GM18868 (cell line): ENCODE data around the gene AFG3L2.
A peak's percentile ranks its signal among the peaks of the same experiment; 100 is the strongest.

ENCODE experiments used
- ATAC-seq: cut with Tn5 transposase; IDR thresholded peaks from one replicate; pipeline ENCODE4 v1.9.1; 2021; ENCODE audit warnings: mild to moderate bottlenecking, moderate library complexity; ENCODE audit not compliant: unreplicated experiment

AFG3L2 gene

DNA sequence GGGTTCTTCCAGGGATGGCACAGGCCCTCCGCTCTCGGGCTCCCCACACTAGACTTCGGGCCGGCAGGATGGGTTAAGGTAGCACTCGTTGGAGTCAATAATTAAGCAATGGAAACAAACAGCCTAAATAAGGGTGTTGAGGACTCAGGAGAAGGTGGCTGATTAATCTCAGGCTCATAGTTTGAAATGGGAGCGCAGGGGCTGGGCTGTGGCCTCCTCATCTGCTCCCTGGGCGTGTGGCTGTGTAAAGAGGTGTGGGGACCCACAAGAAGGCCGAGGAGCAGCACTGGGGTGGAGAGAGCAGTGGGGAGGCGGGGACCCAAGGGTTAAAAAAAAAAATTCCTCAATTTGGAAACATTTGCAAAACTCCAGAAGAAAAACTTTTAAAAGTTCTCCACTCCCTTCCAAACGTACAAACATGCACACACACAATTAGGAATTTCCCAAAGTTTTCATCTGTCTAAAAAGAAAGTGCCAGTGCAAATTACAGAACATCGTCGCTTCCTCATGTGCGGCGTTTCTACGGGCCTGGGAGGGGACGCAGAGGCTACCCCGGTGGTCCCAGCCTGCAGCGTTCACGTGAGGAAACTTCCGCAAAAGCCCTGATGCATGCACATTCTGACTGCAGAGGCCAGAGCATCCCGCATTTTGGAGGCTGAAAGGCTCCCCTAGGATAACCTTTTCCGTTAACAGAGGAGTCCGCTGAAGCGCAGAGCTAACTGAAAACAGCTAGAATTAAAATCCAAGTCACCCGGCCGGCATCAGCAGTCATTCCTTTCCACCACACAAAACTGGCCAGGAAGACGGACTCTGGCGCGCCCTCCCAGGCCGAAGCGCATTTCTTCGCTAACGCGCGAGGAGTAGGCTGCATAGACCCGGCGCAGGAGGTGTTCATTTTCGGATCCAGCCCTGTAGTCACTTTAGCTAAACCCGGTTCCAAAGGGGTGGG lies 70.0 kb downstream of the AFG3L2 start:
- ATAC-seq, result peak; percentile 20

DNA sequence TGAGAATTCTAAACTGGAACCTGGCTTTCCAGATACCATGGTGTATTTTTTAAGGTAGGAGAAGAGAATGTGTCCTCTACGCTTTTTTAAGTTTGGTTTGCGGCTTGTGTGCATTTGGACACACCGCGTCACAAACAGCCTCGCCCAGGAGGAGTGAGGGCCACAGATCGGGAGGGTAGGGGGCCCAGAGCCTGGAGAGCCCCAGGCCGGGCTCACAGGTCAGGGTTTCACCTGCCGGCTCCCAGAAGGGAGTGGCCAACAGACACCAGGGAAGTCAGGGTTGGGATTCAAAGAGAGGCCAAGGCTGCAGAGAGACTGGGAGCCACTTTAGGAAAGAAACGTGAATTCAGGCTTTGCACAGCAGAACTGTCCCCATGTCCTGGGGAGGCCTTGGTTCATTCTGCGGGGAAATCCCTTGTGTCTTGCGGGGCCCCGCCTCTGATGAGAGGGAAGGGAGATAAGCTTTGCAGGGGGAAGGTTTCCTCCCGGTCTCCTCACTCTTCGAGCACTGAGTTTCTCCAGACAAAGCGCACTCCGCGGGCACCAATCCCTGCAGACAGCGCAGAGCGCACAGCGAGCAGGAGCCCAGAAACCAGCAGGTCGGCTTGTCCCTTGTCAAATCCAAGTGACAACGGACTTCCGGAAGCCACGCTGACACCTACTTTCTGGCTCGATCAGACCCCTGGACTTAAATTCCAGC lies 70.9 kb downstream of the AFG3L2 start:
- ATAC-seq, result no peak

DNA sequence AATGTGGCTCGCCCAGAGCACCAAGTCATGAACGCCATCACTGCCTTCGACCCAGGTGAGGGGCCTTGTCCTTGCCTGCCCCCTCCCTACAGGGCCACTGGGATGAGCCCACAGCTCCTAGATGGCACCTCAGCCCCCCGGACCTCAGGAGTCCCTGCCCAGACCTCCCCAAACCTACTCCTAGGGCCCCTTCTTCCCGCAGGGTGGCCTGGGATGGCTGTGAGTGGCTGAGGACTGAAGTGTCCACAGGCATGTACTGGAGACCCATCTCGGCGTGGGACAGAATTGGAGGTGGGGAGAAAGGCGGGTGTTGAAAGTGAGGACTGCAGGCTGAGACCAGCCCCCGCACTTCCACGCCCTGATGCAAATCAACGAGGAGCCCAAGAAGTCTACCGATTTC lies 71.8 kb downstream of the AFG3L2 start:
- ATAC-seq, result no peak

DNA sequence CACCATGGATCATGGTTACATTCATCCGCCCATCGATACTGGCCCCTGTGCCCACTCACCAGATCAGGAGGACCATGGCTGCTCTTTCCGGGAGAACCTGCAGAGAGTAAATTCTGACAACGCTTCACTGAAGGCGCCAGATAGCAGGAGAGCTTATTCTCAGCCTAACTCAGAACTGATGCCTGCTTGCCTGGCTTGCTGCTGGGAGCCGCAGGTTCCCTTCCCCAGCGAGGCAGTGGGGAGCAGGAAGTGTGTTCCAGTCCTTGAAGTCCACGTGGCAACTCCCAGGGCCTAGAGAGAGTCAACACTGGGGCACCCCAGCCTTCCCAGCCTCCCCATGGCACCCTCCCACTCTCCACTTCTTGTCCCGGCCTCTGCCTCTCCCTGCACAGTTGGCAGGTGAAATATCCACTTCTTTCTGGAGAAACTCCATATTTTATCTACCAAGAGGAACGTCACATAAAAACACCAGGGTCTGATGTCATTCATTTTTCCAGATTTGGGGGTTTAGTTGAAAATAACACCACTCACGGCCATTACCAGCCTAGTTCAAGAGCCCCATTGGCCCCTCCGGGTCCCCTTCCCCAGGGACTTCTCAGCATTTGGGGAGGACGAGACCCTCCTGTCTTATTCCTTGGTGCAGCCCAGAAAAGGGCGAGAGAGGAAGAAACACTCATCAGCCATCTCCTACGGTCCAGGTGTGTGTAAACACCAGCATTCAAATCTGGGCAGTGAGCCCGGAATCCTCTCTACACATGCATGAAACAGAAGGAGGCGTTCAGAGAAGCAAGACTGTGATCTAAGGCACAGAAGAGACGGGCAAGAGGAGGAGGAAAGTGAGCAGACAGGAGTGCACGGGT lies 72.4 kb downstream of the AFG3L2 start:
- ATAC-seq, result no peak

DNA sequence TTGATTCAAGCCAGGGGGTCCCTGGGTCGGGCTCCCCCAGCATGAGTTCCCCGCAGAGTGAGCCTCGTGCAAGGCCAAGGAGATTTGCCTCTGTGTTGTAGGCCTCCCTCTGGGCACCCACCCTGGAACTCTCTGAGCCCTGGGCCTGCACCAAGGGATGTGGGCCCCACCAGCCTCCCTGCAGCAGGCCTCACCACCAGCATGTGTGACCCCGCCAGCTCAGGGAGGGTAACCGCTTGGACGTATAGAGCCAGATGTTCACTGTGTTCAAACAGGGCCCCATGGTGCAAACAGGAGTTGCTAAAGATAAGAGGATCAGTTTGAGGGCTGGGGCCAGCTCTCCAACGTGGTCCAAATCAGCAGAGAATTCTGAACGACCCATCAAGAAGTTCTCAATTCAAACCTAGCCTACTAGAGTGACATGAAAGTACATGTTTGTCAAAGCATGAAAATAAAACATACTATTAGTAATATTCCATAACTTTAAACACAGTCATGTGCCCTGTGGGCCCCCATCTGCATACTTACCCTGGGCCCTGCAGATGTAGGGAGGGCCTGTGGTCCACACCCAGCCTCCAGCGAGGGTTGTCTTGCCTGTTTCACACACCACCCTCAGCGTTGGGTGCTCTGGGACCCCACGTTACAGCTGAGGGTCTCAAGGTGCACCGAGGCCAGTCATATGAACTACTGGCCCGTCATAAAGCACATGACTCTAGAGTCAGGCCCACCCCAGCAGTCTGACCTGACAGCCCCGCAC lies 74.5 kb downstream of the AFG3L2 start:
- ATAC-seq, result no peak

DNA sequence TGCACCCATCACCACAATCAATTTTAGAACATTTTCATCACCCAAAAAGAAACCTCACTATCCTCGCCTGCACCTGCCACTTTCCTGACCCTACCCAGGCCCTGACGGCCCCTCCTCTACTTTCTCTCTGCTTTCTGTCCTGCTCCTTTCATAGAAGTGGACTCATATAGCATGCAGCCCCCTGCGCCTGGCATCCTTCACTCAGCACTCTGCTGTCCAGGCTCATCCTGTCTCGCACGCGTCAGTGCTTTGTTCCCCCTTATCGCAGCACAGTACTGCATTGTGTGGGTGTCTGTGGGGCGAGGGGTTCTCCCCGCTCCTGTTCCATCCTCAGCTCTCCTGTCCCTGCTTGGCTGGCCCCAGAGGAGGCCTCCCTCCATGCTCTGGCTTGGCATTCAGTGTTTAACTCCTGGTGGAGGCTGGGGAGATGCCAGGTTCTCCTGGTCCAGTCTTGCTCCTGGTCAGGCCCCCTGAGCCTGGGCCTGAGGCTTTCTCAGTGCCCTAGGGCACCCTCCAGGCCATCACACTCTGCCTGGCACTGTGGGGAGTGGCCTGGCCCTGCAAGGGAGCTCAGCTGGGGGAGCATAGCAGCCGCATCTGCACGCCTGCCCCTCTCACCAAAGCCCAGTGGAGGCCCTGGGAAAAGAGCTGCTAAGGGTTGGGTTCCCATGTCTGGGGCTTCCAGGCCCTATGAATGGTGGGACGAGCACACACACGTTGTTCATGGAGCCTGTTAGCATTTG lies 75.6 kb downstream of the AFG3L2 start:
- no peak for ATAC-seq

DNA sequence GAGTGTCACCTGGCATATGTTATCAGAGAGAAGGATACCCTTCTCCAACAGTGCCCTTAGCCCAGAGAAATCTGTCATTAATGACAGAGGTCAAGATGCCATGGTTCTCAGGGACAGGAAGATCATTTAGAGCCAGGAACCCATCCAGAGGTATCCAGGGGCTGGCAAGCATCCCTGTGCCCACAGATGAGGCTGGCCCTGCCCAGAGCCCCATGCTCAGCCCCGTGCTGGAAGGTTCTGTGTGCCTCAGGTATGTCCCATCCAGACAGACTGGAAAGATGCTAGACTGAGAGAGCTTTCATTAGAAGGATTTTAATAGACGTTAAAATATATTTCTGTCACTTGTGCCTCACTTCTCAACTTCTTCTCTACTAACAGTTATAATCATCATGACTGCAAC lies 77.2 kb downstream of the AFG3L2 start:
- ATAC-seq, result no peak

DNA sequence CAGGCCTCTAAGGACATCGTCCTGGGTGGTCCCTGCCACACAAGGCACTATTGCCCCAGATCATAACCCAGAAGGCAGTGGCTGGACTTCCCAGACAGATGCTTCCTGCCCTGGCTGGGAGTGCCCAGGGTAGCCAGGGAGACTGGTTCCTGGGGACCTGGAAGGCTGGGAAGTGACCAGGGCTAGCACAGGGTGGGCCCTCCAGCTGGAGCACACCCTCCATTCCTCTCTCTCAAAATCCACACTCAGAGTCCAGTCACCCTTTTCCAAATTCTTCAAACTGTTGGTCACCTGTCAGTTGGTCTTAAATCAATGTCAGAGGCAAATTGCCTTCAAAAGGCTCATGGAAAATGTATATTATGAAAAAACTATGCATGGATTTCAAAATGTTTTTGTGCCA lies 80.6 kb downstream of the AFG3L2 start:
- ATAC-seq, result no peak

DNA sequence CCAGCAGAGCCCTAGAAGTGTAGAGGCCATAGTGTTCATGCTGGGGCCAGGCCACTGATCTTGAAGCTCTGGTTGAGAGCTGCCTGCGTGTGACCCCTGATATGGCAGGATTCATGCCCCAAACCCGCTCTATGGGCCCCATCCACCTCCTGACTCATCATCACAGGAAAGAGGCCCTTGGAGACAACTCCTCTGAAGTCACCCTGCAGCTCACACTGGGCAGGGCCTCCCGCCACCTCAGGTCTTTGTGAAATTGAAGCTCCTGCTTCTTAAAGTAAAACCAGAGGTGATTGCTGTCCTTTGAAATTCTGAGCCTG lies 81.0 kb downstream of the AFG3L2 start:
- no peak for ATAC-seq

DNA sequence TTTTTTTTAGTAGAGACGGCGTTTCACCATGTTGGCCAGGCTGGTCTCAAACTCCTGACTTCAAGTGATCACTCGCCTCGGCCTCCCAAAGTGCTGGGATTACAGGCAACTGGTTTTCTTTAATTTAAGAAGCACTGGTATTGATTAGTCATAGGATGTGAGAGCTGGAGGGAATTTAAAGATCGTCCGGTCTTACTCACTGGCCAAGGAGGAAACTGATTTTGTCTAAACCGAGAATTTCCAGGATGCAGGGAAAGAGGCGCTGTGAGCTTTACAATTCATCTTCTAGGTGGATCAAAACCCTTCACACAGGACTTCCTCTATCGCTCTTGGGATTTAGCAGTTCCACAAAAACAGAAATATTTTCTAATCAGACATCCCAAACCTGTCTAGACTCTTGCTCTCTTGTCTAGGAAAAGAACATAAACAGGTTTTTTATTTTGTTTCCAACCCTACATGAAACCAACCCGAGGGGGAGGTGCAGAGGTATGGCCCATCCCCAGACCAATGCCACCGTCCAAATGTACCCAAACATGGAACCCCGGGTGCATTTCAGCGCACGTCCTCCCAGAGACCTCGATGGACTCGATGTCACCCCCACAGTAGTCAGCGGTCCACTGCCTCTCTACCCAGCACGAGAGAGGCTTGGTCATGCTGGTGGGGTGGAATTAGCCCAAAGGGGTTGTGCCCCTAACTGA lies 81.5 kb downstream of the AFG3L2 start:
- no peak for ATAC-seq

DNA sequence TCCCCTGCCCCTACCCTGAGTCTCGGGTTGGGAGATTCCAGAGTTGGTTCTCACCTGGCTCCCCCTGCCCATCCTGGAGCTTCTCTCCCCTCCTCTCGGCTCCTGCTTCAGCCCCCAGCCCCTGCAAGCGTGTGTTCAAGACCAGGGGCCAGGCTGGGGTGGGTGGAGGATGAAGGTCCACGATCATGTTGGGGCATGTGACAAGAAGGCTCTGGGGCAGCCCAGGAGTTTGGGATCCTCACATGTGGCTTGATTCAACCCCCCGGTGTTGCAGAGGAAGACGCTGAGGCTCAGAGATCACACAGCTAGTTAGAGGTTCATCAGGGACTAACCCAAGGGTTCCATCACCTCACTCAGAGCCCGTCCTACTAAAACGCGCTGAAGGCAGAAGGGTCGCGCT lies 83.2 kb downstream of the AFG3L2 start:
- ATAC-seq, result no peak

DNA sequence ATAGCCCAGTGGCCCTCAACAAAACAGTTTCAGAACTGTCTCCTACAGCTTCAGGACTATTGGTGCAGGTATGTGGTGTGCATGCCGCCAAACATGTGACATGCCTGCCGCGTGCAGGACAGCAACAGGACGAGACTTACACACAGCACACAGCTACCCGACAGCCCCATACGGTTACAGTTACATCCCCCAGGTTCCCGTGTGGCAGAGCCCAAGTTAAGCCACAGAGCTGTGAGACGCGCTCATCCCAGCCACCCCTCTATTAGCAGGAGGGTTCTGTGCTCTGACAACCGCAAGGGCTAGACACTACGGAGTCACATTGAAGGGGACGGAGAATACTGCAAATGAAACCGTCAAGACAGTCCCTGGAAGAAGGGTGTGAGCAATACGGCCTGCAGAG lies 85.3 kb downstream of the AFG3L2 start:
- no peak for ATAC-seq

DNA sequence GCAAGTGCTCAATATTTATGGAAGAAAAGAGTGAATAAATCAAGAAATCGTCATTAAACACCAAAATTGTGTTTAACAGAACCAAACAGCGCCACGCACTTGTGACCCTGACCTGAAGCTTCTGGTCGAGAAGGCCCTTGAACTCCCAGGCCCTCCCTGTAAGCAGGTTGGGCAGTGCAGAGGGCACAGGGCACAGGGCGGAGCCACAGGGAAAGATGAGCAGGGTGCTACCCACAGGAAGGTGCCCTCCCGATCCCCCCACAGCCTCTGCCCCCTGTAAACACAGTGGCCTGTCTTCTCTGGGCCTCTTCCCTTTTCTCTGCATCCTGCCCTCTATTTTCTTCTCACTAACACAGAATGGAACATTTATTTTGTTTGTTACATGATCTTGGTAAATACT lies 85.9 kb downstream of the AFG3L2 start:
- ATAC-seq, result no peak

DNA sequence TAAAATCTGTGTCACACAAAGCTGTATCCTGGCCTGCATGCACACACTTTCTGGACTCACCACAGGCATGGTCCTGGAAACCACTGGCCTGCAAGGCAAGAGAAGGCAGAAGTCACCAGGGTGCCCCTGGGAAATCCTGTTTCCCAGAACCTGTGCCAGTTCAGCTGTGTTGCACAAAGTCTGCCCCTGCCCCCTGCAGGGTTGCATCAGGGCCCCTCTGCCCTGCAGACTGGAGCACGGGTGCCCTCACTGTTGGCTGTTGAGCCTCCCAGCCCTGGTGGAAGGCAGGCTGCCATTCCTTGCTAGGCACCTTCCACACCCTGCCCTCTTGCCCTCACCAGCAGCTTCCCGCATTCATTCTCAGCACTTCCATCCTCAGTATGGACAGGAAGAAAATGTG lies 86.9 kb downstream of the AFG3L2 start:
- no peak for ATAC-seq

DNA sequence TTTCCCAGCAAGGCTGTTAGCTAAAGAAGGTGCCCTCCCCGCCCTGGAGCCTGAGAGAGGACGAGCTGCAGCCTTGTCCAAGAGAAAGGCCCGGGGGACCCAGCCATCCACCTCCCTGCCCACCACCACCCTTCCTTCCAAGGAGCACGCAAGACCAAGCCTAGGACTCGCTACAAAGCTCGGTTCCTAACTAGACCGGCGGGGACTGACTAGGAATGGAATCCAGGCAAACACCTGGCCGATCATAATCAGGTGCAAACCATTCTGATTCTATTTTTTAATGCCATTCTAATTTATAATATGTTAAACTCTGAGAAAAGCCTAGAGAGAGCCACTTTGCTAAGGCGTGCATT lies 88.6 kb downstream of the AFG3L2 start:
- no peak for ATAC-seq

DNA sequence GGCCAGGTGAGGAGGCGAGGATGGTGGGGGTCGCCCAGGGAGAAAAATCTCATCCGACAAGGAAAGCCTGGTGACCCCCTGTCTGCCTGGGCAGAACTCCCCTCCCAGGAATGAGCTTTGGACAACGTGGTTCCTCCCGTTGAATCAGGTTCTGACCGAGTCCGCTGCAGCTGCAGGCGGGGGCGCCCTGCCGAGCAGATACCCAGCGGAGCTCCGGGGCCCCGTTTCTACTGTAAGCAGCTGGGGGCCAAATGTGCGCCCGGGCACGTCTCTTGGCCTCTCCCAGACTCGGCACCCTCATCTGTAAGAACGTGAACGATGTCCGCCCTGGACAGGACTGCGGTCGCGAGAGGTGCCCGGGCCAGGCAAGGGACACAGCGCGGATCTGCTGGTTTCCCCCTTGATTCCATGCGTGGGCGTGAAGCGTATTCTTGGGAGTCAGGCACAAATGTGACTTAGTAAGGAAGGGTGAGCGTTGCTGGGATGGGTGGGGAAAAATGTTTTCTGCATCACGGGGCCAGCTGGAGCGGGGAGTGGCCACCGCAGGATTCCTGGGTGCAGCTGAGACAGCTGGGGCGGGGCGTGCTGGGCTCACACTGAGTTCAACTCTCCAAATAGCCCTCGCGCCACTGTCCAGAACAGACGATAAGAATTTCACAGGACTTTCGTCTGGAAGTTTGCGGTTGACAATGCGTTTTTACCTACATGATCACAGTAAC lies 89.2 kb downstream of the AFG3L2 start:
- ATAC-seq, result no peak

DNA sequence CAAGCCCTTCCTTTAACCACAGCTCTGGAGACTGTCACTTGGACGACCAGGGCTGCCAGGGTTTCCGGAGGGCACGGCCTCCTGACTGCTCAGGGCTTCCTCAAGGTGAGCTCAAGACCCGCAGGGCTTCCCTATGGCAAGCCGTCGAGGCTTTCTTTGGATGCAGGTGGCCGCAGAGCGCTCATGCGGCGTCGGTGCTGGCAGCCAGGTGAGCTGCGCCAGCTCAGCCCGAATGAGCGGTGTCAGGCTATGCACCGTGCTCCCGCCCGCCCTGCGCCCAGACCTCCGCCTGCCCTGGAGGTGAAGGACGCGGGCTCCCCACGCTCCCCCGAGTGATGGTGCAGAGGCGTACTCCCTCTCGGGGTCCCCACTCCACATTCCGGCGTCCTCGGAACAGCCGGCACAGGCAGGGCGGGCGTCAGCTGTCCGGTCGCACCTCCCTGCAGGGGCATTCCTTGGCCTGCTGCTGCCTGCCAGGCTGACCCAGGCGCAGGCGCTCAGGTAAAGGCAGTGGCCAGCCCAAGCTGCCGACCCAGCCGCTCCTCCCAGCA lies 89.8 kb downstream of the AFG3L2 start:
- no peak for ATAC-seq

DNA sequence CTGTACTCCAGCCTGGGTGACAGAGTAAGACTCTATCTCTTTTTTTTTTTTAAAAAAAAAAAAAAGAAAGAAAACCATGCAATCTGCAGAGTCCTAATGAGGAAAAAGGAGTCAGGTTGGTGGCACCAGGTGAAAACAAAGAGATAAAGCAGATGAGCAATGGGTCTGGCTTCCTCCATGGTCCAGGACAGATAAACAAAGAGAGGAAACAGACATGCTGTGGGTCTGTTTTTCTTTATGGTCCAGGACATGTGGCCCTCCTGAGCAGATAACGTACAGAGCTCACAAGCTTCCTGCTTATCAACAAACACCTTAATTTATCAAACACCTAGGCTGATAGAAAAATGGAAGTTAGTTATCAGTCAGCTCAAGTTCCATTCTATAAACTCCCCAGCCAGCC lies 93.4 kb downstream of the AFG3L2 start:
- ATAC-seq, result no peak

DNA sequence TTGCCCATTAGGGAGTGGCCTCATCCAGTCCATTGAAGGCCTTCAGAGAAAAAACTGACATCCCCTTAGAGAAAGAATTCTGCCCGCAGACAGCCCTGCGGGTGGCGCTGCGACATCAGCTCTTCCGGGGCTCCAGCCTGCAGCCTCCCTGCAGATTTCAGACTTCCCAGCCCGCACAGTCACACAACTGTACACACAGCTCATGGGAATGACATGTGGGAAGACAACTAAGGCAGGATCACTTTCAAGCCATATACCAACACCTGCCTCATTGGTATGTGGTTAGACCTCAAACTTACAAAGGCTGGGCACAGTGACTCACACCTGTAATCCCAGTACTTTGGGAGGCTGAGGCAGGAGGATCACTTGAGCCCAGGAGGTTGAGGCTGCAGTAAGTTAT lies 93.8 kb downstream of the AFG3L2 start:
- ATAC-seq, result no peak
